ENCODE measurements around the gene TBPL2.

DNA sequence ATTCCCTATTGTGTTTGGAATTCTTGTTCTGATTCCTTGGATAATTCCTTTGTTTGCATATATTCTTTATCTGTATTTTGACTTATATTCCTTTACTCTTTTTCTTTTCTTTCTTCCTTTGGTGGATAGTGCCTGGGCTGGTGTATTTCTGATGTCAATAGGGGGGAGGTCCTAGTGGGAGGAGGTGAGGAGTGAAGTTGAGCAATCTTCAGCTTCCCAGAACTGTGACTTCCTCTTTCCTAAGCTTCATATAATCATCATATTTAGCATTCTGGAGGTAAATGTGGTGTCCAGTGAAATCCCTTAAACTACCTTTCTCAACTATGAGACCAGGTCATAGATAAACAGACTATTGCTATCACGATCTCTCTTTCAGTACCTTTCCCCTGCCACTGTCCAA is 29.6 kb upstream of the TBPL2 start:
- TF ChIP-seq HDGF (IDR thresholded peaks at IDR 0.05; ENCODE audit: borderline replicate concordance), result no peak
- no peak for TF ChIP-seq ARNT (IDR thresholded peaks at IDR 0.05)
- no peak for TF ChIP-seq SUZ12 (IDR thresholded peaks at IDR 0.05)
- TF ChIP-seq SP1 (IDR thresholded peaks at IDR 0.05), result no peak
- no peak for TF ChIP-seq TARDBP (IDR thresholded peaks at IDR 0.05)
- no peak for TF ChIP-seq FOXM1 (IDR thresholded peaks at IDR 0.05; ENCODE audit: borderline replicate concordance)
- no peak for TF ChIP-seq ELF4 (IDR thresholded peaks at IDR 0.05)
- TF ChIP-seq ZNF384 (IDR thresholded peaks at IDR 0.05), result no peak
- TF ChIP-seq, protein P1, sequence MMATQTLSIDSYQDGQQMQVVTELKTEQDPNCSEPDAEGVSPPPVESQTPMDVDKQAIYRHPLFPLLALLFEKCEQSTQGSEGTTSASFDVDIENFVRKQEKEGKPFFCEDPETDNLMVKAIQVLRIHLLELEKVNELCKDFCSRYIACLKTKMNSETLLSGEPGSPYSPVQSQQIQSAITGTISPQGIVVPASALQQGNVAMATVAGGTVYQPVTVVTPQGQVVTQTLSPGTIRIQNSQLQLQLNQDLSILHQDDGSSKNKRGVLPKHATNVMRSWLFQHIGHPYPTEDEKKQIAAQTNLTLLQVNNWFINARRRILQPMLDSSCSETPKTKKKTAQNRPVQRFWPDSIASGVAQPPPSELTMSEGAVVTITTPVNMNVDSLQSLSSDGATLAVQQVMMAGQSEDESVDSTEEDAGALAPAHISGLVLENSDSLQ (IDR thresholded peaks at IDR 0.05), result no peak
- no peak for TF ChIP-seq FOXK2 (IDR thresholded peaks at IDR 0.05)

All from HEK293T (cell line).